ENCODE measurements around the gene CX3CL1.

- TF ChIP-seq CTCF (conservative IDR thresholded peaks at IDR 0.05 in 1 of 2, IDR thresholded peaks at IDR 0.05 in 1 of 2; ENCODE audit: extremely low read depth in 1 of 2, insufficient read depth in 1 of 2, low read depth in 1 of 2, low read length in 2 of 2) (no peak), EZH2 (IDR thresholded peaks at IDR 0.05; ENCODE audit: borderline replicate concordance, low read length) (no peak)
Measured at GRCh38 chr16:57373117-57373947, 1.0 kb downstream of the CX3CL1 start.
